A673 (cell line): ENCODE data around the gene ABHD17A. TPM values are rescaled to one million over a fixed set of nuclear protein-coding genes. Genes with fewer than 3 reads are reported as not detected.
"Not testable (repeated sequence)": the region's sequence is repeated elsewhere in the genome, so short reads cannot be mapped to it uniquely, and the experiment has no call there.

ENCODE experiments used
- BruUV-seq: library from RNA; stranded (reverse); fragments of 400-500 nt; replicated peaks from 2 replicates; lab custom pipeline; 2021; lab: Mats Ljungman, UMichigan
- CTCF ChIA-PET: fragments of 300-600 bp; sonication (Branson Sonifier 250); formaldehyde crosslinking; loops from one replicate; lab custom pipeline; 2022; ENCODE audit warnings: antibody characterized with exemption; lab: Charles Lee
- POLR2A ChIA-PET: fragments of 300-600 bp; sonication (Branson Sonifier 250); formaldehyde crosslinking; loops from one replicate; lab custom pipeline; 2022; ENCODE audit warnings: antibody characterized with exemption; ENCODE audit not compliant: low non-redundant PET; lab: Charles Lee
- DNase-seq: peaks from one replicate; pipeline ENCODE4 v3.0.0-alpha.2; 2015; ENCODE audit warnings: low spot score
- H3K27ac ChIP-seq: fragments of 200-600 bp; sonication (generic); 2 replicates; pipeline ENCODE4 v1.5.1; 2016; ENCODE audit warnings: mixed run types, low read depth, mild to moderate bottlenecking, mixed read lengths, antibody characterized with exemption, low read length; ENCODE audit not compliant: poor library complexity, severe bottlenecking
- H3K27me3 ChIP-seq: fragments of 200-600 bp; sonication (generic); replicated peaks from 2 replicates; pipeline ENCODE4 v1.6.1; 2017; ENCODE audit warnings: mixed run types, low read depth, mild to moderate bottlenecking, mixed read lengths, antibody characterized with exemption, low read length; ENCODE audit not compliant: insufficient read depth, poor library complexity
- H3K36me3 ChIP-seq: fragments of 200-600 bp; sonication (generic); 2 replicates; pipeline ENCODE4 v1.6.1; 2016; ENCODE audit warnings: mixed run types, mild to moderate bottlenecking, mixed read lengths, antibody characterized with exemption, low read length; ENCODE audit not compliant: insufficient read depth, poor library complexity, severe bottlenecking
- H3K4me1 ChIP-seq: fragments of 200-600 bp; sonication (generic); 2 replicates; pipeline ENCODE4 v1.6.1; 2017; ENCODE audit warnings: mixed run types, mild to moderate bottlenecking, mixed read lengths, antibody characterized with exemption, low read length; ENCODE audit not compliant: insufficient read depth, poor library complexity, severe bottlenecking
- H3K4me3 ChIP-seq: fragments of 200-600 bp; sonication (generic); 2 replicates; pipeline ENCODE4 v1.5.1; 2016; ENCODE audit warnings: low read depth, mixed run types, mild to moderate bottlenecking, mixed read lengths, low read length; ENCODE audit not compliant: poor library complexity, severe bottlenecking
- H3K9me3 ChIP-seq: fragments of 200-600 bp; sonication (generic); 2 replicates; pipeline ENCODE4 v1.6.1; 2016; ENCODE audit warnings: mixed run types, low read depth, mild to moderate bottlenecking, mixed read lengths, antibody characterized with exemption, low read length; ENCODE audit not compliant: poor library complexity, severe bottlenecking
- CTCF ChIP-seq: fragments of 300-800, 200-600 bp; sonication (generic); conservative IDR thresholded peaks from 2 replicates; pipeline ENCODE4 v1.5.1; 2017; ENCODE audit warnings: low read depth, mild to moderate bottlenecking, antibody characterized with exemption, low read length, moderate library complexity, mixed read lengths
- EZH2 ChIP-seq: fragments of 200-600 bp; sonication (generic); IDR thresholded peaks from 2 replicates; pipeline ENCODE4 v1.6.1; 2017; ENCODE audit warnings: borderline replicate concordance, low read depth, mild to moderate bottlenecking, mixed read lengths, antibody characterized with exemption, low read length; ENCODE audit not compliant: poor library complexity, severe bottlenecking
- intact Hi-C: fragments of 100-400 bp; cut with micrococcal nuclease; formaldehyde crosslinking; loops from one replicate; pipeline ENCODE4 v1.10.0; 2022; ENCODE audit not compliant: unreplicated experiment
- total RNA-seq: library from RNA; stranded (reverse); gene quantifications from 2 replicates; pipeline ENCODE4 v1.2.3, GENCODE V29; 2021

Gene ABHD17A
- total RNA-seq, 1 experiment from 2014 or later = 56.9 TPM

- DNase-seq, intact Hi-C loops, H3K36me3 ChIP-seq, H3K27me3 ChIP-seq, POLR2A ChIA-PET, BruUV-seq, H3K9me3 ChIP-seq: not testable (repeated sequence)
- TF ChIP-seq CTCF = peak; percentile 33; the same call in 1 of the 2 replicates
- H3K27ac ChIP-seq = peak overlapping the region; percentile 93
- peak overlapping the region; percentile 87 for H3K4me3 ChIP-seq
- CTCF ChIA-PET = interaction anchor here (0.5 kb wide), 1 partner anchor 52 kb away, joined by 3 read pairs; no protein-coding TSS in a partner anchor
- peaks cover 24% of the 10 kb centered on the region for H3K4me1 ChIP-seq
Measured at GRCh38 chr19:1876496-1877279, 8.6 kb downstream of the ABHD17A start.

- H3K27me3 ChIP-seq = no peaks in the 10 kb centered on the region
- peak overlapping the region; percentile 93 for H3K27ac ChIP-seq
- POLR2A ChIA-PET = no interaction called here
- intact Hi-C loops = no loop called here
- CTCF ChIA-PET = interaction anchor here (0.5 kb wide), 1 partner anchor 53 kb away, joined by 3 read pairs; no protein-coding TSS in a partner anchor
- peak overlapping the region; percentile 87 for H3K4me3 ChIP-seq
- BruUV-seq = TSS peak; percentile 66
- TF ChIP-seq EZH2 (no peak), CTCF (no peak)
- DNase-seq = peak; percentile 96
- no peaks in the 10 kb centered on the region for H3K9me3 ChIP-seq
- peaks cover 24% of the 10 kb centered on the region for H3K4me1 ChIP-seq
- peaks cover 8% of the 10 kb centered on the region for H3K36me3 ChIP-seq
Measured at GRCh38 chr19:1875646-1876495, 9.4 kb downstream of the ABHD17A start.

- peak overlapping the region; percentile 93 for H3K27ac ChIP-seq
- not testable (repeated sequence) for H3K27me3 ChIP-seq
- CTCF ChIA-PET = interaction anchor here (0.7 kb wide), 1 partner anchor 11 kb away, joined by 3 read pairs; no protein-coding TSS in a partner anchor
Measured at GRCh38 chr19:1875265-1875645, 10.0 kb downstream of the ABHD17A start.

More at GRCh38 chr19:1875265-1875645, 10.0 kb downstream of the ABHD17A start:
- POLR2A ChIA-PET, BruUV-seq, intact Hi-C loops, H3K9me3 ChIP-seq, H3K36me3 ChIP-seq, DNase-seq: not testable (repeated sequence)
- peak overlapping the region; percentile 87 for H3K4me3 ChIP-seq
- H3K4me1 ChIP-seq = peaks cover 24% of the 10 kb centered on the region
